Ishikawa (cell line): ENCODE results near the gene PRKCD.

Experiments
- CEBPB ChIP-seq: IDR thresholded peaks from 2 replicates; pipeline ENCODE4 v1.6.1; 2012
- CREB1 ChIP-seq: IDR thresholded peaks from 2 replicates; pipeline ENCODE4 v1.6.1; 2012; ENCODE audit warnings: low read depth
- EP300 ChIP-seq: IDR thresholded peaks from 2 replicates; pipeline ENCODE4 v1.6.1; 2012; ENCODE audit warnings: borderline replicate concordance
- FOXM1 ChIP-seq: IDR thresholded peaks from 2 replicates; pipeline ENCODE4 v1.6.1; 2012; ENCODE audit warnings: low read depth, borderline replicate concordance
- RAD21 ChIP-seq: IDR thresholded peaks from 2 replicates; pipeline ENCODE4 v1.6.1; 2012; ENCODE audit warnings: low read depth
- REST ChIP-seq: IDR thresholded peaks from 2 replicates; pipeline ENCODE4 v1.6.1; 2012; ENCODE audit warnings: low read depth, mild to moderate bottlenecking
- TAF1 ChIP-seq: IDR thresholded peaks from 2 replicates; pipeline ENCODE4 v1.6.1; 2012; ENCODE audit warnings: low read depth, mild to moderate bottlenecking
- TEAD4 ChIP-seq: IDR thresholded peaks from 2 replicates; pipeline ENCODE4 v1.6.1; 2012
- USF1 ChIP-seq: IDR thresholded peaks from 2 replicates; pipeline ENCODE4 v1.6.1; 2012
- YY1 ChIP-seq: IDR thresholded peaks from 2 replicates; pipeline ENCODE4 v1.6.1; 2012; ENCODE audit warnings: low read depth

DNA sequence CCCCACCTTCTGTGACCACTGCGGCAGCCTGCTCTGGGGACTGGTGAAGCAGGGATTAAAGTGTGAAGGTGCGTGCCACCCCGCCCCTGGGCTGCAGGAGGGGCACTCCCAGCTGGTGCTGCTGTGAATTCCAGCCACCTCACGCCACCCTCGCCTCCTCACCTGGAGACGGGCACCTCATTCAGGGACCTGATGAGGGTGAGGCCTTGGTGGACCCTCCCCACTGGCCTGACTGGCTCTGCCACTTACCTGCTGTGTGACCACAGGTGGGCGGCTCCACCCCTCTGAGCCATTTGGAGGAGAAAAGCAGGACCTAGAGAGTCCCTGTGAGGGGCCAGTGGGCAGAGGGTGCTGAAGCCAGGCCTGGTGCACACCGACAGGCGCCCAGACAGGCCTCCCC is 22.5 kb downstream of the PRKCD start:
- TF ChIP-seq REST (no peak), TAF1 (no peak), TEAD4 (peak; percentile 86), EP300 (peak; percentile 73; the same call in 1 of the 2 replicates), RAD21 (peak; percentile 29; the same call in 1 of the 2 replicates), CREB1 (no peak), CEBPB (no peak), YY1 (0 out of 2 replicates have a peak, but pooled peaks have one; percentile 47), USF1 (no peak; the same call in 1 of the 2 replicates), FOXM1 (no peak; the same call in 1 of the 2 replicates)
